NCI-H345 treated with DMSO at 0.1 percent for 48 hours (cell line): ENCODE data around the gene ROPN1.

Experiments used
- DNase-seq: peaks from one replicate; lab custom pipeline; 2025; ENCODE audit not compliant: unreplicated experiment; lab: John Stamatoyannopoulos, UW

ROPN1 gene

DNA sequence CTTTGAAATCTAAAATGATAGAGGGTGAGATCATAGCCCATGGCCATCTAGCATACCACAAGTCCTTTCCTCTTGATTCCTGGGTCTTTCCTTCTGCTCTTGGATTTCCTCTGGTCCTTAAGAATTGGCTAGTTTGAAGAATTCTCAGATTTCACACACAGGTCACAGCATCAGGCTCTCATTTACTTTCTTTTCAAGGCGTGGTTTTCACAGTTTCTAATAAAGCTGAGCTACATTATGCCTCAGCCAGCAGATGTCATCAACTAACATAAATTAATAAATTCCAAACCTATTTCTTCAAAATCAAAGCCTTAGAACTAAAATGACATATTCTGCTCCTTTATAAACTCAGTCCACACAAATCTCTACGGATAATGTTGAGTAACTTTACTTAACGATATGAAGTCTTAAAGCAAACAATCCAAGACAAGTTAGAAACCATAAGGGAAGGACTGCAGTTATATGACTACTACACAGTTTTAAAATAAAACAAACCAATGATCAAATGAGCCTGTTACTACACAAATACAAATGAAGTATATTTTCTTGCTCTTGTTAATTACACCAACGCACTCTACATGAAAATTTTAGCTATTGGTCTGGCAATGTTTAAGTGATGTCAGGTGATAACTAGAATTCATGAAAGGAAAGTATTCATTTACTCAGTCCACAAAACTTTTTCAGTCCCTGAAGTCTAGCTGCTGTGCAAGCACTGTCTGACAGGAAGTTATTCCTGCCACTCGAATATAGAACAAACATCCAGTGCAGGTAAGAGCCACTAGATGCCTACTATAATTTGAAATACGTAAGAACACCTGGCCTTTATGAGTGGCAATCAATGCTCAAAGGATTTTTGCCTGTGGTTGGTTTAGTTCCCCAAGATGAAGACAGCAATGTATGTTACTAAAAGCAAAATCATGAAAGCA lies 40.1 kb downstream of the ROPN1 start:
- DNase-seq, result peak; percentile 34

DNA sequence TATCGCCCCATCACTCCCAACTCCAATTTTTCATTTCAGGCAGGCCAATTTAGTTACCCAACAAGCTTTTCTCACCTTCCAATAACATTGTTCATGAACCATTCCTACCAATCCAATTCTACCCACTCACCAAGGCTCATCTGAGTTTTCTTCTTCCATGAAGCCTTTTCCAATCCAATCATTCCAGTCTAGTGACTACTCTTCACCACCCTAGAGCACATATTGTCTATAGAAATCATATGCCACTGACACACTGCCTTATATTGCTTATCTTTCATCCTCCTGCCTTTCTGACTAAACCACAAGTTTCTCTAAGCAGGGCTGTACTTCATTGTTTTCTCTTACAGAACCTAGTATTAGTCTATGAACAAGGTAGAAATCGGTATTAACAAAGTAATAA lies 42.3 kb downstream of the ROPN1 start:
- no peak for DNase-seq

DNA sequence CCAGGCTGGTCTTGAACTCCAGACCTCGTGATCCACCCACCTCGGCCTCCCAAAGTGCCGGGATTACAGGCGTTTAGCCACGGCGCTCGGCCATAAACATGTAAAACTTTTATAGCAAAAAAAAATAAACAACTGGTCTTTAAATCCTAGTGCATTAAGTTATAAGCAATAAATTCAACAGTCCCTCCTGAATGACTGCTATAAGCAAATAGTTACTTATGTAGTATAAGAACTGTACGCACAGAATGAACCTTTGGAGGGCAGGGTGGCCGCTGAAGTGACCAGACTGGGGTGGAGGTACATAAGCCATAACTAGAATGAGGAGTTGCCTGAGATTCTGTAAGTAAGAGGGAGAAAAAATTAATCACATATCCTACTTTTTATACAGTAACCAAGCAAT lies 43.5 kb downstream of the ROPN1 start:
- DNase-seq, result no peak

GRCh38 chr3:123947482-123947881 lies 44.4 kb downstream of the ROPN1 start:
- no peak for DNase-seq

DNA sequence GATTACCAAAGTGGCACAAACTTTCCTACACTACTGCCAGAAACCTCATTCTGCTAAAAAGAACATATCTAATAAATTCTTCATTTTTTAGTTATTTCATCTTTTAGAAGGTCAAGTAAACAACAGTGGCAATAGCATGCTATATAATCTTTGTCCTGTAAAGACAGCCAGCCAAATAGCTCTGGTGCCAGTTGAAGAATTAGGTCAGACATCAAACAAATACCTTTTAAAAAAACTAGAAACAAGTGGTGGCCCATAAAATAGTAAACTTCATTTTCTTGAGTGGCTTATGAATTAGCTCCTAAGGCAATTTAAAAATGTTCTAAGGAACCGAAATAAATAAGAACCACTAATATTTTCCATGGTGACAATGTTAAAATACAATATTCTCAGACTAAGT lies 50.4 kb downstream of the ROPN1 start:
- no peak for DNase-seq

DNA sequence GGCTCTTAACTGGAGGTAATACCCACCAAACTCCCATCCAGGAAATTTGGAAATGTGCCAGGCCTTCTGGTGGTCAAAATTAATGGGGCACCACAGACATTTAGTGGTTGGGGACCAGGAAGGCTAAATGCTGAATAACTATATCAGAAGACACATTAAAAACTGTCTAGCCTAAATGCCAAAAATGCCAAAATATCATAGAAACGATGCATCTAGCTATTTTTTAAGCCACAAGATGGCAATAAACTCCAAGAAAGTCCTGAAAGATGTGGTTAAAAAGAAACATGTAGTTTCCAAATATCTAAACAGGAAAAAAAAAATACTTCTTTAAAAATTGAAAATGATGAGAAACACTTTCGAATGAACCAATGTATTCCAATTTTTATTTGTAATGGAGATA lies 50.8 kb downstream of the ROPN1 start:
- no peak for DNase-seq

DNA sequence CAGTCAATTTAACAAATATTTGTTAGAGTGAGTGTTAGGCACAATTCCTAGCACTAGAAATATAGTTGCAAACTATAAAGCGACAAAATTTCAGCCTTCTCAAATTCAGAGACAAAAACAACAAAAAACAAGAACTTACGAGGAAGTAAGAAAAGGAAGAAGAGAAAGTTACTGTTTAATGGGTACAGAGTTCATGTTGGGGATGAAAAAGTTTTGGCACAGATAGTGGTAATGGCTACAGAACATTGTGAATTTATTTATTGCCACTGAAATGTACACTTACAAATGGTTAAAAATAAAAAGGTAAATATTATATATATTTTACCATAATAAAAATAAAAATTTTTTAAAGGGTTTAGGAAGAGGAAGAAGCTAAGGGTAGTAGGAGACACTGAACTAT lies 52.2 kb downstream of the ROPN1 start:
- DNase-seq, result no peak

GRCh38 chr3:123936400-123936799 lies 55.5 kb downstream of the ROPN1 start:
- no peak for DNase-seq

GRCh38 chr3:123935830-123936229 lies 56.1 kb downstream of the ROPN1 start:
- DNase-seq, result no peak

DNA sequence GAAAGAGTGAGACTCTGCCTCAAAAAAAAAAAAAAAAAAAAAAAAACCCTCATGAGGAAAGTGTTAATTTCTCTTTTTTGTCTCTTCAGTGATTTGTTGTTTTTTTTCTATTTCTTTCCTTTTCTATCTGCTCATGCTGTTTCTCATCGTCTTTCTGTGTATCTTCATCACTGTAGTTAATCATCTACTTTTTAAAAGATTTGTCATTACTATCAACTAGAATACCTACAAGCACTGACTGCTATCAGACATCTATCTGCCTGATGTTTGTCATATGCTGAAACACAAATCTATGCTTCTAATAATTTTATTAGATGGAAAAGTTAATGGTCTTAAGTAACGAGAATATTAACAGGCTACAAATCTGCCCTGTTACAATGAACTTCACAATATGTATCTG lies 57.7 kb downstream of the ROPN1 start:
- DNase-seq, result no peak

DNA sequence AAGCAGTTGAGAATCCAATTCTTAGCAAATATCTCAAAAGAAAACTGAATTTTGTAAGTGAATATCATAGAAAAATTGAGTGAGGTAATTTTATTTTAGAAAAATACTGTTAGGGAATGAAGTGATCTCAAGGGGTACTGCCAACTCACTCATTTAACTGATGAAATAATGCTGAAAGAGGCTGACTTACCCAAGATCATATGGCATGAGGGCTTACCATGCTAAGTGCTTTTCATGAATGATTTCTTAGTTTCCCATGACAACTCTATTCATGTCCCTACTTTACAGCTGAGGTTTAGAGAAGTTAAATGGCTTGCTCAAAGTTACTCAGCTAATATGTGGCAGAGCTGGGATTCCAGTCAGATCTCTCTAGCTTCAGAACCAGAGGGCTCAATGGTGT lies 61.5 kb downstream of the ROPN1 start:
- no peak for DNase-seq

- DNase-seq, result no peak
Measured at GRCh38 chr3:123929325-123929724, 62.6 kb downstream of the ROPN1 start.

DNA sequence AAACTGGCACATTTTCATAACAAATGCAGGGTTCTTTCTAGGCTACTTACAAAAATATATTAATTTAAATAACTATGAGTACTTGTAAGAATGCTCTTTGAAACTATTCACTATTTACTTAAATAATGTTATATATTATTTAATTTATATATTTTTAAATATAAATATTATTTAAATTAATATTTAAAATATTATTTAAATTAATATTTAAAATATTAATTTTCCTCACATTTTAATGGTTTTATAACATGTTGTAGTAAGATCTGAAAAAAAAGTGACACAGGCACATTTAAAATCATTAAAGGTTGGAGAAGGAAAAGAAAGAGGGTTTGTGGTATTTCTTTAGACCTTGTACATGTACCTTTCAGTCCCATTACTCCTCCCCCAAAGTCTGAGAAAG lies 65.5 kb downstream of the ROPN1 start:
- no peak for DNase-seq

GRCh38 chr3:123920868-123921267 lies 71.1 kb downstream of the ROPN1 start:
- no peak for DNase-seq

DNA sequence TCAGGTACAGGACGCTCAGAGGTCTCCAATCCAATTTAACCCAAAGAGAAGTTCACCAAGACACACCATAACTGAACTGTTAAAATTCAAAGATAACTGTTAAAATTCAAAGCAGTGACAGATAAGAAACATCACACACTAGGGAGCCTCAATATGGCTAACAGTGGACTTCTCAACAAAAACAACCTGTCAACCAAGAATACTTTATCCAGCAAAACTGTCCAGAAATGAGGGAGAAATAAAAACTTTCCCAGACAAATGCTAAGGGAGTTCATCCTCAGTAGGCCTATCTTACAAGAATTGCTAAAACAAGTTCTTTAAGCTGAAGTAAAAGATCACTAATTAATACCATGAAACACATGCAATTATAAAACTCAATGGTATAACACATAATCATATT lies 71.5 kb downstream of the ROPN1 start:
- no peak for DNase-seq

DNA sequence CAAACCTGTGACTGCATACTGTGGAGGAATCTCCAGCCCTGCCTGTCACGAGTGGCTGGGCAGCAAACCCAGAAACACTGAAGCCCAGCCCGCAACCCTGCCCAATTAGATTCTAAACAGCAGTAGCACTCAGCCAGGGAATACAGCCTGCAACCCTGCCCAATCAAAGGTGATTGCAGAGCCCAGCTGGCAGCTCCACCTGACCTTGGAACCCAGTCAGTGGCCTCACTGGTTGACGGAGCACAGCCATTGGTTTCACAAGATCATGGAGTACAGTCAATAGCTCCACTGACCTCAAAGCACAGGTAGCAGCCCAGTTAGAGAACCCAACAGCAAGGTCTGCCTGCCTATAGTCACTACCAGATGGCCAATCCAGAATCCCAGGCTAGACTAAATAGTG lies 72.6 kb downstream of the ROPN1 start:
- DNase-seq, result no peak
